Measurements from ENCODE around the gene SCG5.

SCG5 gene

GRCh38 chr15:32670623-32671022, 29.1 kb downstream of the SCG5 start:
- no peak overlapping the region for H3K27ac Mint-ChIP-seq
- H3K36me3 Mint-ChIP-seq (ENCODE audit: low read depth): no peaks in the 10 kb centered on the region
- DNase-seq (ENCODE audit: low spot score): no peak
- no peaks in the 10 kb centered on the region for H3K27me3 Mint-ChIP-seq (ENCODE audit: low read depth)
- H3K4me1 Mint-ChIP-seq (ENCODE audit: low read depth): no peaks in the 10 kb centered on the region
- H3K9me3 Mint-ChIP-seq: no peaks in the 10 kb centered on the region
- no peak overlapping the region for H3K4me3 Mint-ChIP-seq

DNA sequence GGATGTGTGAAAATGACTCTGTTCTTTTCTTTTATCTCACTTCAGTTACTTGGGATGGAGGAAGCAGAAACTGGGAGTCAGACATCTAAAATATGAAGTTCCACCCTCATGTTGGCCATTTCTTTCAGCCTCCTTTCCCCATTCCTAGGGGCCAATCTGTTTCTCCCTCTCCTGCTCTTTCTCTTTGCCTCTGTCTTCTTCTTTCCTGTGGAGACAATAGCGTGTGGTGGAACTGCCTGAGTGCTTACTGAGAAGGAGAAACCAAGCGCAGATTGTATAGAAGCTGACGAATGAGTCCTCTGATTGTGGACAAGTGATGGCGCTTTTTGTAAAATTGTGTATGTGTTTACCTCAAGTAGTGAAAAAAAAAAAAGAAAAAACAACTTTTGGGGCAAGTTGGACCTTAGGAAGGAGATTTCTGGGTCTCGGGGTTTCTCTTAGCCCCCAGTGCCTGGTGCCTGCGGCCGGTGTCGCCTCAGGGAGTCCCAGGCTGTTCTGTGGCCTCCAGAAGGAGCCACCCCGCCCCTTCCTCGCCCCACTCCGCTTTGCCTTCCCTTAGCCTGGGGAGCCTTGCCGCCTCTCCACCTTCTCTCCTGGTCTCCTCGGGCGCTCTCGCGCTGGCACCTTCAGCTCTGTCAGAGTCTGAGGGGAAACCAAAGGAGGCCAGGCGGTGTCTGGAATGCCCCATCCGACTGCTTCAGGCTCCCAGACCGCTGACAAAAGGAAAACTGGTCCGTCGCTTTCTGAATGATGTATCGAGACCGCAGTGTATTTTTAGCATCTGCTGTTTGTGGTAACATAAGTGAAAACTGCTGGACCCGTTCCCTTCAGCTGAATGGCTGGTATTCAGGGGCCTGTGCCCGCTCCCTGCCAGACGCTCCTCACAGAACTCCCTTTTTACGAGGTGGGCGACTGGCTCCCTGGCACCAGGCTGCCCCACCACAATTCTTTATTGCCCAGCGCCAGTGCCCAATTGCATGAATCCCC, 30.1 kb downstream of the SCG5 start:
- H3K4me3 Mint-ChIP-seq: no peak overlapping the region
- H3K27ac Mint-ChIP-seq: no peak overlapping the region
- H3K9me3 Mint-ChIP-seq: no peaks in the 10 kb centered on the region
- no peak for DNase-seq (ENCODE audit: low spot score)
- no peaks in the 10 kb centered on the region for H3K4me1 Mint-ChIP-seq (ENCODE audit: low read depth)
- no peaks in the 10 kb centered on the region for H3K27me3 Mint-ChIP-seq (ENCODE audit: low read depth)
- no peaks in the 10 kb centered on the region for H3K36me3 Mint-ChIP-seq (ENCODE audit: low read depth)

- Mint-ChIP-seq H3K27me3 (ENCODE audit: low read depth) (peaks cover 2% of the 10 kb centered on the region), H3K4me3 (no peak overlapping the region), H3K36me3 (ENCODE audit: low read depth) (no peaks in the 10 kb centered on the region), H3K4me1 (ENCODE audit: low read depth) (no peaks in the 10 kb centered on the region), H3K27ac (no peak overlapping the region), H3K9me3 (no peaks in the 10 kb centered on the region)
- DNase-seq (ENCODE audit: low spot score): no peak
Measured at GRCh38 chr15:32674681-32675080, 33.2 kb downstream of the SCG5 start.

GRCh38 chr15:32675466-32675865, 34.0 kb downstream of the SCG5 start:
- Mint-ChIP-seq H3K27ac (no peak overlapping the region), H3K4me1 (ENCODE audit: low read depth) (no peaks in the 10 kb centered on the region), H3K27me3 (ENCODE audit: low read depth) (peaks cover 2% of the 10 kb centered on the region), H3K9me3 (no peaks in the 10 kb centered on the region), H3K36me3 (ENCODE audit: low read depth) (no peaks in the 10 kb centered on the region), H3K4me3 (no peak overlapping the region)
- no peak for DNase-seq (ENCODE audit: low spot score)

- H3K9me3 Mint-ChIP-seq: no peaks in the 10 kb centered on the region
Measured at GRCh38 chr15:32676169-32676568, 34.7 kb downstream of the SCG5 start.

DNA sequence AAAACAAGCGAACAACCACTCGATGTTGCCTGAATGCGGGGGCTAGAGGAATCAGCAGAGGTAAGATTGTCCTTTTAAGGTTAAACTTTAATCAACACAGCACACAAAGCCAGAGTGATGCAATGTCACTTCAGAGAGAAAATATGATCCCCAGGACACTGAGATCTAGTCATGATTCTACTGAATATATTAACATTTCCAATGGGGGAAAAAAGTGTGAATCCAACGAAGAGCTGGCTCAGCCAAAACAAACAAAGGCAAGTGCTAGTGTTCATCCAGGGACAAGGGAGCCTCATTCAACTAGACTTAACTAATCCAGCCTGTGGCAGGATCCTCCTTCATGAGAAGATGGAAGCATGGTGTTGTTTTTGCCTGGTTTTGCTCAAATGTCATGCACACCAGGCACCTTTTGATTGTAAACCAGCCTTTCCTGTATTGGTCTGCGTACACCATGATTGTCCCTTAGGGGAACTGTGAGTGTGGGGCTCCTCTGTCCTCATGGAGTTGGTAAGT, 35.8 kb downstream of the SCG5 start:
- Mint-ChIP-seq H3K27ac (no peak overlapping the region), H3K4me3 (no peak overlapping the region), H3K27me3 (ENCODE audit: low read depth) (peaks cover 2% of the 10 kb centered on the region), H3K4me1 (ENCODE audit: low read depth) (no peaks in the 10 kb centered on the region), H3K36me3 (ENCODE audit: low read depth) (no peaks in the 10 kb centered on the region), H3K9me3 (no peaks in the 10 kb centered on the region)
- DNase-seq (ENCODE audit: low spot score): no peak

More at GRCh38 chr15:32676169-32676568, 34.7 kb downstream of the SCG5 start:
- H3K4me1 Mint-ChIP-seq (ENCODE audit: low read depth): no peaks in the 10 kb centered on the region
- H3K27me3 Mint-ChIP-seq (ENCODE audit: low read depth): peaks cover 2% of the 10 kb centered on the region
- H3K36me3 Mint-ChIP-seq (ENCODE audit: low read depth): no peaks in the 10 kb centered on the region
- H3K4me3 Mint-ChIP-seq: no peak overlapping the region
- no peak overlapping the region for H3K27ac Mint-ChIP-seq
- DNase-seq (ENCODE audit: low spot score): no peak

- Mint-ChIP-seq H3K27me3 (ENCODE audit: low read depth) (peaks cover 2% of the 10 kb centered on the region), H3K36me3 (ENCODE audit: low read depth) (no peaks in the 10 kb centered on the region), H3K9me3 (no peaks in the 10 kb centered on the region), H3K4me1 (ENCODE audit: low read depth) (peaks cover 7% of the 10 kb centered on the region), H3K4me3 (no peak overlapping the region), H3K27ac (no peak overlapping the region)
- DNase-seq (ENCODE audit: low spot score): no peak
Measured at GRCh38 chr15:32679298-32679690, 37.8 kb downstream of the SCG5 start.

- no peak overlapping the region for H3K27ac Mint-ChIP-seq
- H3K4me3 Mint-ChIP-seq: no peak overlapping the region
- peaks cover 2% of the 10 kb centered on the region for H3K27me3 Mint-ChIP-seq (ENCODE audit: low read depth)
- DNase-seq (ENCODE audit: low spot score): no peak
- peaks cover 9% of the 10 kb centered on the region for H3K4me1 Mint-ChIP-seq (ENCODE audit: low read depth)
- H3K9me3 Mint-ChIP-seq: no peaks in the 10 kb centered on the region
- no peaks in the 10 kb centered on the region for H3K36me3 Mint-ChIP-seq (ENCODE audit: low read depth)
Measured at GRCh38 chr15:32682569-32682968, 41.1 kb downstream of the SCG5 start.

- peaks cover 2% of the 10 kb centered on the region for H3K27me3 Mint-ChIP-seq (ENCODE audit: low read depth)
- no peaks in the 10 kb centered on the region for H3K9me3 Mint-ChIP-seq
- no peaks in the 10 kb centered on the region for H3K36me3 Mint-ChIP-seq (ENCODE audit: low read depth)
- no peak for DNase-seq (ENCODE audit: low spot score)
- peaks cover 9% of the 10 kb centered on the region for H3K4me1 Mint-ChIP-seq (ENCODE audit: low read depth)
- no peak overlapping the region for H3K4me3 Mint-ChIP-seq
- no peak overlapping the region for H3K27ac Mint-ChIP-seq
Measured at GRCh38 chr15:32682977-32683630, 41.6 kb downstream of the SCG5 start.

DNA sequence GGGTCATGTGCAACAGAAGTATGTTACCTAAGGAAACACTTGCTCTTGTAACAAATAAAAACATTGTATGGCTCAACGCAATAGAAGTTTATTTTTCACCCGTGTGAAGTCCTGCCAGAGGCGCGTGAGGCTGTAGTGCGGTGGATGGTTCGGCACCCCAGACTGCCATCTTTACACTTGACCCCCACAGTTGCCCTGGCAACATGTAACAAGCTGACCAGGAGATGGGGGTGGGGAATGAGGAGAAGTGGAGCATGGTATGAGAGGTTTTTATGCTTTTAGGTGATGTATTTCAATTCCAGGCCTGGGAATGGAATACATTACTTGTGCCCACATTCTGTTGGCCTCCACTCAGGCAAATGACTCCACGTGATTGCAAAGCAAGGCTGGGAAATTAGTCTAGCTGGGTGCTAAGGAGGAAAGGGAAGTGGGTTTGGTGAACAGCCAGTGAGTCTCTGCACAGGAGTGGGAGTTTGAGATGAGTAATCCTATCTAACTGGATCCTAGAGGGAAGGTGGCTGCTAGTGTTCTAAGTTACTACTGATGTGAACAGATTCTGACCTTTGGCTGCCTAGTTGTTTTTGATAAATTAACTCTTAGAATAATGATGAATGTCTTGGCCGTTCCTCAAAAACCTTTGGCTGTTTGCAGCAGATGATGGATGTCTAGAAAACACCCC, 42.5 kb downstream of the SCG5 start:
- no peak for DNase-seq (ENCODE audit: low spot score)
- no peaks in the 10 kb centered on the region for H3K27me3 Mint-ChIP-seq (ENCODE audit: low read depth)
- H3K27ac Mint-ChIP-seq: no peak overlapping the region
- peaks cover 9% of the 10 kb centered on the region for H3K4me1 Mint-ChIP-seq (ENCODE audit: low read depth)
- no peaks in the 10 kb centered on the region for H3K9me3 Mint-ChIP-seq
- no peaks in the 10 kb centered on the region for H3K36me3 Mint-ChIP-seq (ENCODE audit: low read depth)
- H3K4me3 Mint-ChIP-seq: no peak overlapping the region

- Mint-ChIP-seq H3K4me1 (ENCODE audit: low read depth) (peaks cover 9% of the 10 kb centered on the region), H3K9me3 (no peaks in the 10 kb centered on the region), H3K27me3 (ENCODE audit: low read depth) (no peaks in the 10 kb centered on the region), H3K4me3 (no peak overlapping the region), H3K36me3 (ENCODE audit: low read depth) (no peaks in the 10 kb centered on the region), H3K27ac (no peak overlapping the region)
- no peak for DNase-seq (ENCODE audit: low spot score)
Measured at GRCh38 chr15:32685576-32685975, 44.1 kb downstream of the SCG5 start.

GRCh38 chr15:32687556-32687955, 46.0 kb downstream of the SCG5 start:
- H3K36me3 Mint-ChIP-seq (ENCODE audit: low read depth): no peaks in the 10 kb centered on the region
- no peak overlapping the region for H3K4me3 Mint-ChIP-seq
- H3K27me3 Mint-ChIP-seq (ENCODE audit: low read depth): no peaks in the 10 kb centered on the region
- no peak overlapping the region for H3K27ac Mint-ChIP-seq
- H3K4me1 Mint-ChIP-seq (ENCODE audit: low read depth): peaks cover 9% of the 10 kb centered on the region
- no peak for DNase-seq (ENCODE audit: low spot score)
- H3K9me3 Mint-ChIP-seq: no peaks in the 10 kb centered on the region

DNA sequence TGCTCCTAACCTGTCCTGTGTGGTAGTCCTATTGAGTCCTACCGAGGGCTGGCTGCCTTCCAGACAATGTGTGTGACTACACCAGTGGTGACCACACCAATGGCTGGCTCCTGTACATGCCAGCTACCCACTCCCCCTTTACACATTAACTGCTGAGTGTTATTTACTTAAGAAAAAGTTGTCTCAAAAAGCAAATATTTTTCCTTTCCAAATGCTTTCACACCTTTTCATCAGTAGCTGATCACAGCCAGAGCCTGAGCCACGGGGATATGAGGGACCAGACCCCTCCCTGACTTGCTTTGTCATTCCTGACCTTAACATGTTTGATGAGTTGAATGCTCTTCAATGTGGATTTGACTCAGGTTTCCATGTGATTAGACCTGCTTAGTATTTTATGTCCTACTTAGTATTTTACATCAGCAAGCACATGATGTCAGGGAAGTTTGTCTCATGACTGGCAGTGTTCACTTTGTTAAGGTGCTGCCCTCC, 46.7 kb downstream of the SCG5 start:
- peaks cover 9% of the 10 kb centered on the region for H3K4me1 Mint-ChIP-seq (ENCODE audit: low read depth)
- H3K4me3 Mint-ChIP-seq: no peak overlapping the region
- no peaks in the 10 kb centered on the region for H3K9me3 Mint-ChIP-seq
- H3K27ac Mint-ChIP-seq: no peak overlapping the region
- H3K36me3 Mint-ChIP-seq (ENCODE audit: low read depth): no peaks in the 10 kb centered on the region
- DNase-seq (ENCODE audit: low spot score): no peak
- H3K27me3 Mint-ChIP-seq (ENCODE audit: low read depth): no peaks in the 10 kb centered on the region

Data from T-helper 2 cell treated with Interferon-gamma antibody and Interleukin-4, amounts not matched to agents 5 μg/mL and 100 μg/mL, for 36 hours (primary cell).